Muscle of leg (tissue), 11 donors: Measurements from ENCODE around the gene OSBPL10. TPM values are rescaled to one million over a fixed set of nuclear protein-coding genes. Genes with fewer than 3 reads are reported as not detected.
"Not testable (repeated sequence)": the region's sequence is repeated elsewhere in the genome, so short reads cannot be mapped to it uniquely, and the experiment has no call there.

Experiments
- DNase-seq: peaks from one replicate; pipeline ENCODE4 v3.0.0; 2013
- H3K27ac ChIP-seq: one replicate; pipeline ENCODE4 v1.5.1; 2013; ENCODE audit warnings: mild to moderate bottlenecking, low read length, control low read depth
- H3K27me3 ChIP-seq: one replicate; pipeline ENCODE4 v1.6.1; 2013; ENCODE audit warnings: low read length; ENCODE audit not compliant: control insufficient read depth, insufficient read depth
- H3K36me3 ChIP-seq: one replicate; pipeline ENCODE4 v1.6.1; 2013; ENCODE audit warnings: low read length; ENCODE audit not compliant: control insufficient read depth, insufficient read depth
- H3K4me1 ChIP-seq: one replicate; pipeline ENCODE4 v1.6.1; 2013; ENCODE audit warnings: low read length; ENCODE audit not compliant: control insufficient read depth, insufficient read depth
- H3K4me3 ChIP-seq: one replicate; pipeline ENCODE4 v1.5.1; 2013; ENCODE audit warnings: low read length, control low read depth
- H3K9me3 ChIP-seq: replicated peaks from 2 replicates; pipeline ENCODE4 v1.6.1; 2013; ENCODE audit warnings: low read depth, low read length; ENCODE audit not compliant: control insufficient read depth
- WGBS: methylation state at CpG from one replicate; pipeline ENCODE4 v1.1.5; 2013; ENCODE audit warnings: missing lambda C conversion rate; ENCODE audit not compliant: insufficient coverage; 5-methylcytosine and 5-hydroxymethylcytosine counted together
- polyA plus RNA-seq, 8 donors: library from polyadenylated mRNA; unstranded; fragments of 120-200 nt; gene quantifications; one replicate each; pipeline versions ENCODE4 v1.2.1 to v1.2.3, GENCODE V29; 2013; ENCODE audit warnings: inconsistent platforms in 1 of 8, low replicate concordance in 1 of 8; ENCODE audit not compliant: insufficient read length in 8 of 8, insufficient read depth in 1 of 8
- total RNA-seq: library from RNA; stranded (reverse); fragments of 120-200 nt; gene quantifications from one replicate; pipeline ENCODE4 v1.2.4, GENCODE V29; 2013

The OSBPL10 gene
- total and polyA plus RNA-seq, 9 donors, result 7.6 to 19.3 (median 13.7) TPM

DNA sequence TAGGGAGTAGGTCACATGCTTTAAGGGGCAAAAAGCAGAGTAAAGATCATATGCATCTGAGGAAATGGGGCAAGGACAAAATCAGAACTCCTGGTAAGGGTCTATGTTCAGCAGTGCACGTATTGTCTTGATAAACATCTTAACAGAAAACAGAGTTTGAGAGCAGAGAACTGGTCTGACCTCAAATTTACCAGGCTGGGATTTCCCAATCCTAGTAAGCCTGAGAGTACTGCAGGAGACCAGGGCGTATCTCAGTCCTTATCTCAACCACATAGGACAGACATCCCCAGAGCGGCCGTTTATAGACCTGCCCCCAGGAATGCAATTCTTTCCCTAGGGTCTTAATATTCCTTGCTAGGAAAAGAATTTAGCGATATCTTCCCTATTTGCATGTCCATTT is 14.0 kb upstream of the OSBPL10 start:
- 33% methylated on average over 1 of the region's 5 CpGs for WGBS
- not testable (repeated sequence) for H3K27ac ChIP-seq, DNase-seq, H3K4me3 ChIP-seq, H3K9me3 ChIP-seq, H3K36me3 ChIP-seq, H3K27me3 ChIP-seq, H3K4me1 ChIP-seq

GRCh38 chr3:31993843-31994242 is 12.8 kb upstream of the OSBPL10 start:
- H3K9me3 ChIP-seq, result no peaks in the 10 kb centered on the region
- DNase-seq, result no peak
- WGBS, result no CpG with 5 or more reads among the region's 1 CpG
- no peak overlapping the region for H3K27ac ChIP-seq
- H3K36me3 ChIP-seq, result no peaks in the 10 kb centered on the region
- H3K4me1 ChIP-seq, result no peaks in the 10 kb centered on the region
- H3K4me3 ChIP-seq, result no peak overlapping the region
- H3K27me3 ChIP-seq, result no peaks in the 10 kb centered on the region

- H3K9me3 ChIP-seq, H3K4me1 ChIP-seq, H3K36me3 ChIP-seq, DNase-seq, H3K4me3 ChIP-seq, H3K27me3 ChIP-seq, H3K27ac ChIP-seq: not testable (repeated sequence)
- WGBS, result no CpG with 5 or more reads among the region's 6 CpGs
Measured at GRCh38 chr3:31992995-31993394, 11.9 kb upstream of the OSBPL10 start.

DNA sequence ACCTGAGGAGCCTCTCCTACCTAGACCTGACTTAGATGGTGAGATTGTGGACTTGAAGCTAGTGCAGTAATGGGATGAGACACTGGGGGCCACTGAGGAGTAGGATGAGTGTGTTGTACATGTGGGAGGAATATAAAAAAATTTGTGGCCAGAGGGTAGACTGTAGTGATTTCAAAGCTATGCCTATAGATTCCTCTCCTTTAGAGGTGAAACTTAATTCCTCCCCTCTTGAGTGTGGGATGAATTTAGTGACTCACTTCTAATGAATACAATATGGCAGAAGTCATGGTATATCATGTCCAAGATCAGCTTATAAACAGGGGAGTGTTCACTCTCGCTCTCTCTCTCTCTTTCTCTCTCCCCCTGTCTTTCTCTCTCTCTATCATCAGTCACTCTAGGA is 7.2 kb upstream of the OSBPL10 start:
- Histone ChIP-seq H3K27me3 (no peaks in the 10 kb centered on the region), H3K4me3 (no peak overlapping the region), H3K36me3 (no peaks in the 10 kb centered on the region), H3K4me1 (no peaks in the 10 kb centered on the region), H3K9me3 (no peaks in the 10 kb centered on the region), H3K27ac (no peak overlapping the region)
- WGBS, result no CpG with 5 or more reads among the region's 1 CpG
- DNase-seq, result no peak

DNA sequence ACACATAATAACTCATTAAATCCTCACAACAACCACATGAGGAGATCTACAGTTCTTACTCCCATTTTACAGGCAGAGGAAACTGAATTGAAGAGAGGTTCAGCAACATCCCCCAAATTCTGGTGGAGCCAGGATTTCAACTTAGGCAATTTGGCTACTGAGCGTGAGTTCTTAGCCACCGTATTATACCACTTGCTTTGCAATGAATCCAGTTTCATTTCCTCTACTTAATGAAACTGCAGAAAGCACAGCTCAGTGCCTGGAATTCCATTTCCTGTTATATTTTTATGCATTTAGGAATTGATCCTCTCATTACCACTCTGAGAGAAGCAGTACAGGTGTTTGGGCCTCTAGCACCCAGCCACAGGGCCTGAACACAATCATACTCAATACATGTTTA is 4.8 kb upstream of the OSBPL10 start:
- DNase-seq, result no peak
- H3K36me3 ChIP-seq, result no peaks in the 10 kb centered on the region
- no peaks in the 10 kb centered on the region for H3K9me3 ChIP-seq
- peaks cover 4% of the 10 kb centered on the region for H3K4me1 ChIP-seq
- 60% methylated on average over 2 of the region's 2 CpGs for WGBS
- H3K27ac ChIP-seq, result no peak overlapping the region
- peaks cover 2% of the 10 kb centered on the region for H3K27me3 ChIP-seq
- no peak overlapping the region for H3K4me3 ChIP-seq

DNA sequence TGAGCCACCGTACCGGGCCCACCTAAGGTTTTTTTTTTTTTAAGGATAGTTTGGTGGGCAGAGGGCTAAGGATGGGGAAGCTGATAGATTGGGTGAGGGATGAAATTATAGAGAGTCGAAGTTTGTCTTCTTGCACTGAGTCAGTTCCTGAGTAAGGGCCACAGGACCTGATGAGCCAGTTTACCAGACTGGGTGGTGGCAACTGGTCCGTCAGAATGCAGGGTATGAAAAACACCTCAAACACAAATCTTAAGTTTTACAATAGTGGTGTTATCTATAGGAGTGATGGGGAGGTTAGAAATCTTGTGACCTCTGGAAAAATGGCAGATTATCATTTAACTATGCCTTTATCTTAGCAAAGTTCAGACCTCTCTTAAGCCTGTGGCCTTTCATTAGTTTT is 3.3 kb upstream of the OSBPL10 start:
- DNase-seq, result no peak
- WGBS, result 100% methylated on average over 2 of the region's 4 CpGs
- Histone ChIP-seq H3K27me3 (peaks cover 8% of the 10 kb centered on the region), H3K36me3 (no peaks in the 10 kb centered on the region), H3K27ac (no peak overlapping the region), H3K9me3 (no peaks in the 10 kb centered on the region), H3K4me1 (peaks cover 11% of the 10 kb centered on the region), H3K4me3 (no peak overlapping the region)

- no peaks in the 10 kb centered on the region for H3K36me3 ChIP-seq
- peak; percentile 61 for DNase-seq
- H3K4me1 ChIP-seq, result peaks cover 11% of the 10 kb centered on the region
- WGBS, result under 1% methylated on average over 44 of the region's 66 CpGs
- H3K4me3 ChIP-seq, result peak overlapping the region; percentile 74
- H3K27ac ChIP-seq, result peak overlapping the region; percentile 73
- H3K27me3 ChIP-seq, result peaks cover 8% of the 10 kb centered on the region
- no peaks in the 10 kb centered on the region for H3K9me3 ChIP-seq
Measured at GRCh38 chr3:31980530-31981205, 394 bp downstream of the OSBPL10 start.

DNA sequence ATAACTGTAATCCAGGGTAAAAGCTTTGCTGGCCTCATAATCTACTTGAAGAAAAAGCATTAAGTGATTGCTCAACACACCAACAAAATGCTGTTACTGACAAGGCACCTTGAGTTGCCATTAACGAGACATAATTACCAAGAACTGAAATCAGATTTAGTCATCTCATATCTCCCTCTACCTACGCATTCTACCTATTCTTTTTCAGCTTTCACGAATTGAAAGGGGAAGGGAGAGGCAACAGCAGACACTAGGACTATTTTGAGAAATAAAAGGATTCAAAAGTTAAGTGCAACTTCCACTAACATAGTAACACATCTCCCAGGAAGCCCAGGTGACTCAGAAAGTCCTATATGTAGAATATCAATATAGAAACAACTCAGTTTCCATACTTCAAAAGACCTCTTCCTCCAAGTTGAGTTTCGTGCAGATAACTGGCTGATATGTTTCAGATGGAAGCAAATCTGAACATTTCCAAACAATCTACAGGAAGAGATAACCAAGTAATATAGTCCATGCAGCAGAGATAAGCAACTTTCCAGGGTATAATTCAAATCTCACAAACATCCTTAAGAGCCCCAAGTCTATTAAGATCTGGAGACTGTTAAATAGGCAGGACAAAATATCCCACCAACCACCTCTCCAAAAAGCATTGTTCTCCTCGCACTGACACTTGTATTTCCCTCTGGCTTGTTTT is 1.9 kb downstream of the OSBPL10 start:
- no peak for DNase-seq
- Histone ChIP-seq H3K9me3 (no peaks in the 10 kb centered on the region), H3K27me3 (peaks cover 8% of the 10 kb centered on the region), H3K27ac (no peak overlapping the region), H3K4me1 (peaks cover 11% of the 10 kb centered on the region), H3K4me3 (no peak overlapping the region), H3K36me3 (no peaks in the 10 kb centered on the region)
- 71% methylated on average over 1 of the region's 5 CpGs for WGBS

GRCh38 chr3:31978553-31978952 is 2.5 kb downstream of the OSBPL10 start:
- no peak for DNase-seq
- H3K4me3 ChIP-seq, result no peak overlapping the region
- peaks cover 11% of the 10 kb centered on the region for H3K4me1 ChIP-seq
- WGBS, result no CpG with 5 or more reads among the region's 4 CpGs
- no peaks in the 10 kb centered on the region for H3K9me3 ChIP-seq
- no peaks in the 10 kb centered on the region for H3K36me3 ChIP-seq
- H3K27me3 ChIP-seq, result peaks cover 8% of the 10 kb centered on the region
- no peak overlapping the region for H3K27ac ChIP-seq

GRCh38 chr3:31977736-31978135 is 3.3 kb downstream of the OSBPL10 start:
- Histone ChIP-seq H3K27ac (no peak overlapping the region), H3K4me1 (peaks cover 11% of the 10 kb centered on the region), H3K36me3 (no peaks in the 10 kb centered on the region), H3K9me3 (no peaks in the 10 kb centered on the region), H3K4me3 (no peak overlapping the region), H3K27me3 (peaks cover 8% of the 10 kb centered on the region)
- no peak for DNase-seq
- no CpG with 5 or more reads among the region's 2 CpGs for WGBS
